ENCODE results near the gene MCL1. TPM values are rescaled to one million over a fixed set of nuclear protein-coding genes. Genes with fewer than 3 reads are reported as not detected.

MCL1 gene
- total and polyA plus RNA-seq, 2 of the 13 experiments (the other 11 are each of a cell fraction or from before 2014, with no cell fraction given): 69.5 to 125 TPM

DNA sequence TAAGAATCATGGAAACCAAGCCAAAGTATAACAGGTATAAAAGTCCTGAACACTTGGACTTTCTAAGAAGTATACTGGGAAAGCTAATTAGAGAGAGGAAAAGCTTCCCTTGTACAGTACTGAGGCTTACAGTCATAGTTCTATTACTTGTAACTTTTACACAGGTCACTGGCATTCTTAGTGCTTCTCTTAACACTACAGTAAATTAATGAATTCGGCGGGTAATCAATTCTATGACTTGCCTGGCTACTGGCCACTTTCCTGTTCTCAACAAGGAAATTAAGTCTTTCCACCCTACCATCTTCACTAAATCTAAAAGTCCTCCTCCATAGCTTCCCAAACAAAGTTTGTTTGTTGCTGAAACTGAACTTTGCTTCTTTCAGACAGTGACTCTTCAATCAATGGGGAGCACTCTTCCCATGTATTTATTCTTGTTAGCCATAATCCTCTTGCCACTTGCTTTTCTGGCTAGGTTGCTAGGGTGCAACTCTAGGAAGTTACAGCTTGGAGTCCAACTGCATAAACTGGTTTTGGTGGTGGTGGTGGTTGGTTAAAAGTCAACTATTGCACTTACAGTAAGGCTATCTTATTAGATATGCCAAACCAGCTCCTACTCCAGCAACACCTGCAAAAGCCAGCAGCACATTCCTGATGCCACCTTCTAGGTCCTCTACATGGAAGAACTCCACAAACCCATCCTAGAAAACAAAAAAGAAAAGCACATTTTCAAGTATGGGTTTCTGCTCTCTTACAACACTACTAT is 2.4 kb downstream of the MCL1 start (continued):
- TF ChIP-seq, protein P1, sequence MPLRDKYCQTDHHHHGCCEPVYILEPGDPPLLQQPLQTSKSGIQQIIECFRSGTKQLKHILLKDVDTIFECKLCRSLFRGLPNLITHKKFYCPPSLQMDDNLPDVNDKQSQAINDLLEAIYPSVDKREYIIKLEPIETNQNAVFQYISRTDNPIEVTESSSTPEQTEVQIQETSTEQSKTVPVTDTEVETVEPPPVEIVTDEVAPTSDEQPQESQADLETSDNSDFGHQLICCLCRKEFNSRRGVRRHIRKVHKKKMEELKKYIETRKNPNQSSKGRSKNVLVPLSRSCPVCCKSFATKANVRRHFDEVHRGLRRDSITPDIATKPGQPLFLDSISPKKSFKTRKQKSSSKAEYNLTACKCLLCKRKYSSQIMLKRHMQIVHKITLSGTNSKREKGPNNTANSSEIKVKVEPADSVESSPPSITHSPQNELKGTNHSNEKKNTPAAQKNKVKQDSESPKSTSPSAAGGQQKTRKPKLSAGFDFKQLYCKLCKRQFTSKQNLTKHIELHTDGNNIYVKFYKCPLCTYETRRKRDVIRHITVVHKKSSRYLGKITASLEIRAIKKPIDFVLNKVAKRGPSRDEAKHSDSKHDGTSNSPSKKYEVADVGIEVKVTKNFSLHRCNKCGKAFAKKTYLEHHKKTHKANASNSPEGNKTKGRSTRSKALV (CRISPR knock-in tag; IDR thresholded peaks at IDR 0.05): no peak
- no peak for TF ChIP-seq ZNF75D (CRISPR knock-in tag; IDR thresholded peaks at IDR 0.05; ENCODE audit: borderline replicate concordance)
- TF ChIP-seq, protein P2, sequence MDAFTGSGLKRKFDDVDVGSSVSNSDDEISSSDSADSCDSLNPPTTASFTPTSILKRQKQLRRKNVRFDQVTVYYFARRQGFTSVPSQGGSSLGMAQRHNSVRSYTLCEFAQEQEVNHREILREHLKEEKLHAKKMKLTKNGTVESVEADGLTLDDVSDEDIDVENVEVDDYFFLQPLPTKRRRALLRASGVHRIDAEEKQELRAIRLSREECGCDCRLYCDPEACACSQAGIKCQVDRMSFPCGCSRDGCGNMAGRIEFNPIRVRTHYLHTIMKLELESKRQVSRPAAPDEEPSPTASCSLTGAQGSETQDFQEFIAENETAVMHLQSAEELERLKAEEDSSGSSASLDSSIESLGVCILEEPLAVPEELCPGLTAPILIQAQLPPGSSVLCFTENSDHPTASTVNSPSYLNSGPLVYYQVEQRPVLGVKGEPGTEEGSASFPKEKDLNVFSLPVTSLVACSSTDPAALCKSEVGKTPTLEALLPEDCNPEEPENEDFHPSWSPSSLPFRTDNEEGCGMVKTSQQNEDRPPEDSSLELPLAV (CRISPR knock-in tag; conservative IDR thresholded peaks at IDR 0.05; ENCODE audit: low read depth): no peak
- no peak for TF ChIP-seq ZBTB42 (CRISPR knock-in tag; IDR thresholded peaks at IDR 0.05)
- peak; percentile 55; the same call in 1 of the 2 replicates for TF ChIP-seq ZNF644 (CRISPR knock-in tag; IDR thresholded peaks at IDR 0.05; ENCODE audit: low read depth)
- TF ChIP-seq, protein P3, sequence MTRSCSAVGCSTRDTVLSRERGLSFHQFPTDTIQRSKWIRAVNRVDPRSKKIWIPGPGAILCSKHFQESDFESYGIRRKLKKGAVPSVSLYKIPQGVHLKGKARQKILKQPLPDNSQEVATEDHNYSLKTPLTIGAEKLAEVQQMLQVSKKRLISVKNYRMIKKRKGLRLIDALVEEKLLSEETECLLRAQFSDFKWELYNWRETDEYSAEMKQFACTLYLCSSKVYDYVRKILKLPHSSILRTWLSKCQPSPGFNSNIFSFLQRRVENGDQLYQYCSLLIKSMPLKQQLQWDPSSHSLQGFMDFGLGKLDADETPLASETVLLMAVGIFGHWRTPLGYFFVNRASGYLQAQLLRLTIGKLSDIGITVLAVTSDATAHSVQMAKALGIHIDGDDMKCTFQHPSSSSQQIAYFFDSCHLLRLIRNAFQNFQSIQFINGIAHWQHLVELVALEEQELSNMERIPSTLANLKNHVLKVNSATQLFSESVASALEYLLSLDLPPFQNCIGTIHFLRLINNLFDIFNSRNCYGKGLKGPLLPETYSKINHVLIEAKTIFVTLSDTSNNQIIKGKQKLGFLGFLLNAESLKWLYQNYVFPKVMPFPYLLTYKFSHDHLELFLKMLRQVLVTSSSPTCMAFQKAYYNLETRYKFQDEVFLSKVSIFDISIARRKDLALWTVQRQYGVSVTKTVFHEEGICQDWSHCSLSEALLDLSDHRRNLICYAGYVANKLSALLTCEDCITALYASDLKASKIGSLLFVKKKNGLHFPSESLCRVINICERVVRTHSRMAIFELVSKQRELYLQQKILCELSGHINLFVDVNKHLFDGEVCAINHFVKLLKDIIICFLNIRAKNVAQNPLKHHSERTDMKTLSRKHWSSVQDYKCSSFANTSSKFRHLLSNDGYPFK (CRISPR knock-in tag; IDR thresholded peaks at IDR 0.05; ENCODE audit: borderline replicate concordance): no peak
- no peak for TF ChIP-seq HOXD1 (CRISPR knock-in tag; IDR thresholded peaks at IDR 0.05)
- TF ChIP-seq, protein P4, sequence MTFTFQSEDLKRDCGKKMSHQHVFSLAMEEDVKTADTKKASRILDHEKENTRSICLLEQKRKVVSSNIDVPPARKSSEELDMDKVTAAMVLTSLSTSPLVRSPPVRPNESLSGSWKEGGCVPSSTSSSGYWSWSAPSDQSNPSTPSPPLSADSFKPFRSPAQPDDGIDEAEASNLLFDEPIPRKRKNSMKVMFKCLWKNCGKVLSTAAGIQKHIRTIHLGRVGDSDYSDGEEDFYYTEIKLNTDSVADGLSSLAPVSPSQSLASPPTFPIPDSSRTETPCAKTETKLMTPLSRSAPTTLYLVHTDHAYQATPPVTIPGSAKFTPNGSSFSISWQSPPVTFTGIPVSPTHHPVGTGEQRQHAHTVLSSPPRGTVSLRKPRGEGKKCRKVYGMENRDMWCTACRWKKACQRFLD (CRISPR knock-in tag; IDR thresholded peaks at IDR 0.05; ENCODE audit: borderline replicate concordance): no peak
- TF ChIP-seq, protein P5, sequence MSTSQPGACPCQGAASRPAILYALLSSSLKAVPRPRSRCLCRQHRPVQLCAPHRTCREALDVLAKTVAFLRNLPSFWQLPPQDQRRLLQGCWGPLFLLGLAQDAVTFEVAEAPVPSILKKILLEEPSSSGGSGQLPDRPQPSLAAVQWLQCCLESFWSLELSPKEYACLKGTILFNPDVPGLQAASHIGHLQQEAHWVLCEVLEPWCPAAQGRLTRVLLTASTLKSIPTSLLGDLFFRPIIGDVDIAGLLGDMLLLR (CRISPR knock-in tag; IDR thresholded peaks at IDR 0.05): no peak
- TF ChIP-seq TOPORS (CRISPR knock-in tag; IDR thresholded peaks at IDR 0.05): no peak
- no peak for TF ChIP-seq MXI1 (IDR thresholded peaks at IDR 0.05; ENCODE audit: borderline replicate concordance, low read depth, low read length)
- no peak for TF ChIP-seq SMYD3 (CRISPR knock-in tag; IDR thresholded peaks at IDR 0.05)
- TF ChIP-seq SPEN (CRISPR knock-in tag; IDR thresholded peaks at IDR 0.05; ENCODE audit: low read depth): no peak
- no peak for TF ChIP-seq LCORL (IDR thresholded peaks at IDR 0.05)
- no peak for TF ChIP-seq LCORL (CRISPR knock-in tag; IDR thresholded peaks at IDR 0.05)
- TF ChIP-seq HDAC1 (CRISPR knock-in tag; IDR thresholded peaks at IDR 0.05): peak; percentile 45; the same call in 1 of the 2 replicates
- TF ChIP-seq ZNF367 (CRISPR knock-in tag; IDR thresholded peaks at IDR 0.05; ENCODE audit: borderline replicate concordance): no peak
- no peak for TF ChIP-seq NFIB (CRISPR knock-in tag; IDR thresholded peaks at IDR 0.05; ENCODE audit: borderline replicate concordance)
- TF ChIP-seq ZNF431 (CRISPR knock-in tag; IDR thresholded peaks at IDR 0.05; ENCODE audit: borderline replicate concordance, low read depth): no peak
- TF ChIP-seq, protein P6, sequence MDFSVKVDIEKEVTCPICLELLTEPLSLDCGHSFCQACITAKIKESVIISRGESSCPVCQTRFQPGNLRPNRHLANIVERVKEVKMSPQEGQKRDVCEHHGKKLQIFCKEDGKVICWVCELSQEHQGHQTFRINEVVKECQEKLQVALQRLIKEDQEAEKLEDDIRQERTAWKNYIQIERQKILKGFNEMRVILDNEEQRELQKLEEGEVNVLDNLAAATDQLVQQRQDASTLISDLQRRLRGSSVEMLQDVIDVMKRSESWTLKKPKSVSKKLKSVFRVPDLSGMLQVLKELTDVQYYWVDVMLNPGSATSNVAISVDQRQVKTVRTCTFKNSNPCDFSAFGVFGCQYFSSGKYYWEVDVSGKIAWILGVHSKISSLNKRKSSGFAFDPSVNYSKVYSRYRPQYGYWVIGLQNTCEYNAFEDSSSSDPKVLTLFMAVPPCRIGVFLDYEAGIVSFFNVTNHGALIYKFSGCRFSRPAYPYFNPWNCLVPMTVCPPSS (IDR thresholded peaks at IDR 0.05): no peak
